GM10266 (cell line): ENCODE results near the gene TMEM243.

Experiments used
- DNase-seq: peaks from one replicate; pipeline ENCODE4 v3.0.0; 2012; ENCODE audit errors: extremely low spot score
- TF ChIP-seq, protein P1 (sequence below): IDR thresholded peaks from 2 replicates; pipeline ENCODE4 v1.5.1; 2012; ENCODE audit warnings: mild to moderate bottlenecking, low read depth; ENCODE audit not compliant: control insufficient read depth, insufficient read depth; ENCODE audit errors: missing control alignments

The TMEM243 gene

GRCh38 chr7:87231258-87231657 is 11.7 kb upstream of the TMEM243 start:
- DNase-seq, result no peak
- TF ChIP-seq, protein P1, sequence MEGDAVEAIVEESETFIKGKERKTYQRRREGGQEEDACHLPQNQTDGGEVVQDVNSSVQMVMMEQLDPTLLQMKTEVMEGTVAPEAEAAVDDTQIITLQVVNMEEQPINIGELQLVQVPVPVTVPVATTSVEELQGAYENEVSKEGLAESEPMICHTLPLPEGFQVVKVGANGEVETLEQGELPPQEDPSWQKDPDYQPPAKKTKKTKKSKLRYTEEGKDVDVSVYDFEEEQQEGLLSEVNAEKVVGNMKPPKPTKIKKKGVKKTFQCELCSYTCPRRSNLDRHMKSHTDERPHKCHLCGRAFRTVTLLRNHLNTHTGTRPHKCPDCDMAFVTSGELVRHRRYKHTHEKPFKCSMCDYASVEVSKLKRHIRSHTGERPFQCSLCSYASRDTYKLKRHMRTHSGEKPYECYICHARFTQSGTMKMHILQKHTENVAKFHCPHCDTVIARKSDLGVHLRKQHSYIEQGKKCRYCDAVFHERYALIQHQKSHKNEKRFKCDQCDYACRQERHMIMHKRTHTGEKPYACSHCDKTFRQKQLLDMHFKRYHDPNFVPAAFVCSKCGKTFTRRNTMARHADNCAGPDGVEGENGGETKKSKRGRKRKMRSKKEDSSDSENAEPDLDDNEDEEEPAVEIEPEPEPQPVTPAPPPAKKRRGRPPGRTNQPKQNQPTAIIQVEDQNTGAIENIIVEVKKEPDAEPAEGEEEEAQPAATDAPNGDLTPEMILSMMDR, result no peak

- no peak for DNase-seq
- TF ChIP-seq, protein P1, result no peak
Measured at GRCh38 chr7:87226495-87226894, 7.0 kb upstream of the TMEM243 start.

GRCh38 chr7:87225696-87226095 is 6.2 kb upstream of the TMEM243 start:
- DNase-seq, result no peak

DNA sequence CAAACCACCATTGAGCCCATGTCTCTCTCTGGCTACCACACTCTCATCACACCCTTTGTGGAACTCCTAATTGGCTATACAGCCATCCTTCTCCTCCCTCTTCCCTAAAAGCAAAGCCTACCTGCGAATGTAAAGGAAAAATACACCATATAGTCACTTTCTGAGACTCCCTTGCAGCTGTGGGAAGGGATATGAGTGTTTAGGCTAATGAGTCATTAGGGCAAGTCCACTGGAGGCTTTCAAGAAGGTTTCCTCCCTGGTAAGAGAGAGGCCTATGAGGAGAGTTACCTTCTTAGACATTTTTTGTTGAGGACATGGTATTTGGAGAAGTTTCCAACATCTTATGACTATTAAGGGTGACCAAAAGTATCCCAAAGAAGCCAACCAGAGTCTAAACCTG is 4.1 kb upstream of the TMEM243 start:
- no peak for DNase-seq
- TF ChIP-seq, protein P1, result no peak

More at GRCh38 chr7:87225696-87226095, 6.2 kb upstream of the TMEM243 start:
- TF ChIP-seq, protein P1, result no peak

GRCh38 chr7:87220734-87221215 is 1.2 kb upstream of the TMEM243 start:
- TF ChIP-seq, protein P1, result no peak
- DNase-seq, result no peak

- peak; percentile 81 for DNase-seq
- TF ChIP-seq, protein P1, result no peak
Measured at GRCh38 chr7:87220026-87220733, 648 bp upstream of the TMEM243 start.

DNA sequence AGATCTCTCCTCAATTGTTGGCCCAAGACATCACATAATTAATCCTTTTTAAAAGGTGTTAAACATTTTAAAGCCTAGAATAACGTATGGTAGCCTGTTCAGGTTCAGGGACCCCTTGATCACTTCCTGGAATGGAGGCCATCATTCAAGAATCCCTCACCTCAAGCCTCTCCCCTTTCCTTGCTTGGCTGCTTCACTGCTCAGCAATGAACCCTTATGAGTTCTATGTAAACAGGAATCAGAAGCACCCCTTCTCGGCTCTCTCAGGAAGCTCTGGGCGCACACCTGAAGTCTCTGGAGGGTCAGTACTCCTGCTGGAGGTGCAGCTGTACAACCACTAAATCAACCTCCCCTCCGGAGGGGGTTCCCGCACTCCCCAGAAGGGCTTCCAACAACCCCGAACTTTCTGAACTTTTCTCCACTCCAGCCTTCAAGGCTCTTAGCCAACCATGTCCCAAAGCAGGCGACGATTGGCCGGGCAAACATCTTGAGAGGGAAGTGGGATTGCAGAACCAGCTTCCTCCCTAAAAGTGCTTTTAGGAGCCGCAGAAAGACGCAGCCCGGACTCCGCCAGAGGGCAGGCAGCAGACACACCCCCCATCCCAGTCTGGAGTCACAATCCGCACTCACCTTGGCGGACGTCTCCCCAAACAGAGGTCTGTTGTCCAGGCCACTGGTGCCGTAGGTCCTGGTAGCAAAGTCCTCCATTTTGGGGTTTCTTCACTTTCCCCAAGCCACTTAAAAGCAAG is 562 bp downstream of the TMEM243 start:
- TF ChIP-seq, protein P1, result no peak
- peak; percentile 49 for DNase-seq
